Muscle of back (tissue), 11 donors: ENCODE results near the gene HPS3. TPM values are rescaled to one million over a fixed set of nuclear protein-coding genes. Genes with fewer than 3 reads are reported as not detected.
"Not testable (repeated sequence)": the region's sequence is repeated elsewhere in the genome, so short reads cannot be mapped to it uniquely, and the experiment has no call there.

Experiments used
- DNase-seq, 3 donors: peaks; one replicate each; pipeline versions ENCODE4 v3.0.0 to v3.0.0-alpha.2; 2013
- polyA plus RNA-seq, 10 donors: library from polyadenylated mRNA; unstranded; fragments of 120-200 nt; gene quantifications; one replicate each; pipeline ENCODE4 v1.2.1, GENCODE V29; 2013; ENCODE audit not compliant: insufficient read length in 10 of 10

The HPS3 gene
- polyA plus RNA-seq, 10 donors = 10.8 to 16.4 (median 12.7) TPM

- no peak for DNase-seq
These were observed 56.8 kb downstream of the HPS3 start for GRCh38 chr3:149186219-149186618.

- no peak for DNase-seq
These were observed 57.3 kb downstream of the HPS3 start for GRCh38 chr3:149186721-149187120.

- no peak for DNase-seq
These were observed 59.1 kb downstream of the HPS3 start for GRCh38 chr3:149188494-149188893.

GRCh38 chr3:149195221-149195620 is 65.8 kb downstream of the HPS3 start:
- no peak for DNase-seq

GRCh38 chr3:149196805-149197592 is 67.6 kb downstream of the HPS3 start:
- not testable (repeated sequence) for DNase-seq

GRCh38 chr3:149197669-149198068 is 68.2 kb downstream of the HPS3 start:
- DNase-seq = peak in 1 of 3 donors; percentile 14

- no peak for DNase-seq
These were observed 69.2 kb downstream of the HPS3 start for GRCh38 chr3:149198611-149199010.

GRCh38 chr3:149199474-149199873 is 70.0 kb downstream of the HPS3 start:
- peak in 1 of 3 donors; percentile 14 for DNase-seq

- DNase-seq = no peak
These were observed 74.3 kb downstream of the HPS3 start for GRCh38 chr3:149203758-149204157.

- no peak for DNase-seq
These were observed 75.1 kb downstream of the HPS3 start for GRCh38 chr3:149204390-149204991.

GRCh38 chr3:149207475-149207874 is 78.0 kb downstream of the HPS3 start:
- DNase-seq = no peak

GRCh38 chr3:149209431-149209830 is 80.0 kb downstream of the HPS3 start:
- no peak for DNase-seq

GRCh38 chr3:149212386-149212785 is 82.9 kb downstream of the HPS3 start:
- DNase-seq = no peak

- no peak for DNase-seq
These were observed 85.3 kb downstream of the HPS3 start for GRCh38 chr3:149214702-149215101.

GRCh38 chr3:149215515-149215914 is 86.1 kb downstream of the HPS3 start:
- DNase-seq = no peak

GRCh38 chr3:149216193-149216869 is 86.9 kb downstream of the HPS3 start:
- no peak for DNase-seq

- no peak for DNase-seq
These were observed 87.9 kb downstream of the HPS3 start for GRCh38 chr3:149217347-149217746.

- not testable (repeated sequence) for DNase-seq
These were observed 90.1 kb downstream of the HPS3 start for GRCh38 chr3:149219380-149220121.

GRCh38 chr3:149221783-149222517 is 92.5 kb downstream of the HPS3 start, which contains the start of gene CP:
Gene CP, minus strand, starts transcription at chr3:149221829. Its CDS starts 37 bp downstream, at chr3:149221792.
- no peak for DNase-seq
